HG03342 (cell line): ENCODE results near the gene CHFR.
"Not testable (repeated sequence)": the region's sequence is repeated elsewhere in the genome, so short reads cannot be mapped to it uniquely, and the experiment has no call there.

Experiments used
- ATAC-seq: cut with Tn5 transposase; IDR thresholded peaks from one replicate; pipeline ENCODE4 v1.9.1; 2021; ENCODE audit warnings: mild to moderate bottlenecking, moderate library complexity; ENCODE audit not compliant: unreplicated experiment

The CHFR gene, protein sequence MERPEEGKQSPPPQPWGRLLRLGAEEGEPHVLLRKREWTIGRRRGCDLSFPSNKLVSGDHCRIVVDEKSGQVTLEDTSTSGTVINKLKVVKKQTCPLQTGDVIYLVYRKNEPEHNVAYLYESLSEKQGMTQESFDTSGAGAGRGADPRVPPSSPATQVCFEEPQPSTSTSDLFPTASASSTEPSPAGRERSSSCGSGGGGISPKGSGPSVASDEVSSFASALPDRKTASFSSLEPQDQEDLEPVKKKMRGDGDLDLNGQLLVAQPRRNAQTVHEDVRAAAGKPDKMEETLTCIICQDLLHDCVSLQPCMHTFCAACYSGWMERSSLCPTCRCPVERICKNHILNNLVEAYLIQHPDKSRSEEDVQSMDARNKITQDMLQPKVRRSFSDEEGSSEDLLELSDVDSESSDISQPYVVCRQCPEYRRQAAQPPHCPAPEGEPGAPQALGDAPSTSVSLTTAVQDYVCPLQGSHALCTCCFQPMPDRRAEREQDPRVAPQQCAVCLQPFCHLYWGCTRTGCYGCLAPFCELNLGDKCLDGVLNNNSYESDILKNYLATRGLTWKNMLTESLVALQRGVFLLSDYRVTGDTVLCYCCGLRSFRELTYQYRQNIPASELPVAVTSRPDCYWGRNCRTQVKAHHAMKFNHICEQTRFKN

DNA sequence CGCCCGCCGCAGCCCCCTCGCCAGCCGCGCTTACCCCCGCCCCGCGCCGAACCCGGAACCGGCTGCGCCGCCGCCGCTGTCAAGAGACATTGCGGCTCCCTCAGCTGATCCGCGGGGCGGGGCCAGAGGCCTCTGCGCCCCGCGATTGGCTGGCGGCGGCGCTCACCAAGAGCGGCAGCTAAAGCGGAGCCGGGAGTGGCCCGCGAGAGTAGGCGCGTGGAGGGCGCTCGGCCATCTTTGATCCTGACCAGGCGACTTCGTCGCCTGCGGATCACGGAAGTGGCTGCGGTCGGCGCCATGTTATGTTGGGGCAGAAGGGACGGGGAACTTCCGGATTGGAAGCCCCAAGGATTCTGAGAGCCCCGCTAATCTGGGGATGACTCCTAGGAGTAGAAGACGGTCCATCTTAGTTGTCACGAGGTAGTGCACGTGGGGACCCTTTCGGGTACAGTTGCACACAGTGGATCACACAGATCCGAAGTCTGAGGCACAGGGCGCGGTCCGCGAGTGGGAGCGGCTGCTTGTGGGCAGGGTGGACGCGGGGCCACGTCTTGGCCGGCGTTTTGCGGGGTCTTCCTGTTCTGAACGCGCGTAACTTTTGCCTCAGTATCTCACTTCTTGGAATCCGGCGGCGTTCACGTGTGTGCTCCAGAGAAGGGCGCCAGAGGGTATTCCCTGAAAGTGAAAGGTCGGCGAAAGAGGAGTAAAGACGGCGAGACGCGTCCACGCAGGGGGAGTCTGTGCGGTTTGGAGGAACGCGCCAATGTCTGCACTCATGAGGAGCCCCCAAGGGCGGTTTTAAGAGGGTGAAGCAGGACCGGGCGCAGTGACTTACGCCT, at the start of gene CHFR:
Gene CHFR, minus strand, starts transcription at position 93 of the 839 bp plus-strand sequence. CDS start 277 bp downstream, outside the sequence.
- ATAC-seq = peak; percentile 97

DNA sequence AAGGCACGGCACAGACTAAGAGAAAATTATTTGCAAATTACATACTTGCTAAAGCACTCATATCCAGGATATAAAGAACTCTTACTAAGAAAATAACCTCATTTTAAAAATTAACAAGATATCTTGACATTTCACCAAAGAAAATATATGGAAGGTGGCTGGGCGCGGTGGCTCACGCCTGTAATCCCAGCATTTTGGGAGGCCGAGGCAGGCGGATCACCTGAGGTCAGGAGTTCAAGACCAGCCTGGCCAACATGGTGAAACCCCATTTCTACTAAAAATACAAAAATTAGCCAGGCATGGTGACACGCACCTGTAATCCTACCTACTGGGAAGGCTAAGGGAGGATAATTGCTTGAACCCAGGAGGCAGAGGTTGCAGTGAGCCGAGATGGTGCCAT, 49.5 kb upstream of the CHFR start:
- ATAC-seq = not testable (repeated sequence)

DNA sequence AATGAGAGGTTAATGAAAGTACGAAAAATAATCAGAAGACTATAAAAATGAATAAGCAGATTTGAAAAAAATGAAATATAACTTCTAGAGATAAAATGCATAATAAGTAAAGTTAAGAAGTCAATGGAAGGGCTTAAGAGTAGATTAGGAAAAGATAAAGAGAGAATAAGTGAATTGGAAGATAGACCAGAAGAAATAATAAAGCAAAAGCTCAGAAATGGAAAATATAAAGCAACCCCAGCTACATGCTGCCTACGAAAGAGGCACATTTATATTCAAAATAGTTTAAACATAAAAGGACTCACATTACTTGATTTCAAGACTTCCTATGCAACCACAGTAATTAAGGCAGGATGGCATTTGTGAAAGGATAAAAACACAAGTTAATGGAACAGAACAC, 48.8 kb upstream of the CHFR start:
- no peak for ATAC-seq

DNA sequence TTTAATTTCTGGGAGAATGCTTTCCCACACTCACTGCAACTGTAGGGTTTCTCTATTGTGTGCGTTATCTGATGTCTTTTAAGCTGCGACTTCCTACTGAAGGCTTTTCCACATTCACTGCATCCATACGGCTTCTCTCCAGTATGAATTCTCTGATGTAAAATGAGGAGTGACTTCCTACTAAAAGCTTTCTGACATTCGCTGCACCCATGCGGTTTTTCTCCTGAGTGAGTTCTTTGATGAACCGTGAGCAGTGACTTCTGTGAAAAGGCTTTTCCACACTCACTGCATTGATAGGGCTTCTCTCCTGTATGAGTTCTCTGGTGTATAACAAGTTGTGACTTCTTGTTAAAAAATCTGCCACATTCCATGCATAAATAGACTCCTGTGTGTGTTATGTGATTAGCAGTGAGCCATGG, 39.0 kb upstream of the CHFR start:
- no peak for ATAC-seq

DNA sequence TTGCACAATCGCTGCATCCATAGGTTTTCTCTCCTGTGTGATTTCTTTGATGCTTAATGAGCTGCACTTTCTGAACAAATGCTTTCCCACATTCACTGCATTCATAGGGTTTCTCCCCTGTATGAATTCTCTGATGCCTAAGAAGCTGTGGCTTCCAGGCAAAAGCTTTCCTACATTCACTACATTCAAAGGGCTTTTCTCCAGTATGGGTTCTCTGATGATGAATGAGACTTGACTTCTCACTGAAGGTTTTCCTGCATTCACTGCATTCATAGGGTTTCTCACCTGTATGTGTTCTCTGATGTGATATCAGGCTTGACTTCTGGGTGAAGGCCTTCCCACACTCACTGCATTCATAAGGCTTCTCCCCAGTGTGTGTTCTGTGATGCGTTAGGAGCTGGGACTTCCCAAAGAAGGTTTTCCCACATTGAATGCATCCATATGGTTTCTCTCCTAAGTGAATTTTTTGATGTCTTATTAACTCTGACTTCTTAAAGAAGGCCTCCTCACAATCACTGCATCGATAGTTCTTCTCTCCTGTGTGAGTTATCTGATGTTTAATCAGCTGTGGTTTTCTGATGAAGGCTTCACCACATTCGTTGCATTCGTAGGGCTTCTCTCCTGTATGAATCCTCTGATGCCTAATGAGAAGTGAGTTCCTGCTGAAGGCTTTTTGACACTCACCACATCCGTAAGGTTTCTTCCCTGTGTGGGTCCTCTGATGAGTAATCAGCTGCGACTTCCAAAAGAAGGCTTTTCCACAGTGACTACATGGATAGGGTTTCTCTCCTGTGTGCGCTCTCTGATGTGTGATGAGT, 38.4 kb upstream of the CHFR start:
- no peak for ATAC-seq

DNA sequence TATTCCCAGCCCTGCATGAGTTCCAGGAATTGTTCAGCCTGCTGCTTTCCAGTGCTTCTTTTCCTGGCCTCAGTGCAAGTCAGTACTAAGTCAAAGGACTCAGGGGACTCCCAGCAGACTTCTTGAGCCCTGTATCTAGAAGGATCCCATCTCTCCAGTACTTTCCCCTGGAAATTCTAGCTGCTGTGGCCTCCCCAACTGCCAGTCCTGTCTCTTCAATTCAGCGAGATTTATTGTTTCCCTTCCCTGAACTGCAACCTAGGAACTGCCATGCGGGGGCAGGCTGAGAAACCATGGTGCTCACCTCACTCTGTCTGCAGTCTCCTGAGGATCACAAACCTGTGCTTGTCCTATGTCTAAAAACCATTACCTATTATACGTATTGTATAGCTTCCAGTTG, 37.0 kb upstream of the CHFR start:
- ATAC-seq = no peak

DNA sequence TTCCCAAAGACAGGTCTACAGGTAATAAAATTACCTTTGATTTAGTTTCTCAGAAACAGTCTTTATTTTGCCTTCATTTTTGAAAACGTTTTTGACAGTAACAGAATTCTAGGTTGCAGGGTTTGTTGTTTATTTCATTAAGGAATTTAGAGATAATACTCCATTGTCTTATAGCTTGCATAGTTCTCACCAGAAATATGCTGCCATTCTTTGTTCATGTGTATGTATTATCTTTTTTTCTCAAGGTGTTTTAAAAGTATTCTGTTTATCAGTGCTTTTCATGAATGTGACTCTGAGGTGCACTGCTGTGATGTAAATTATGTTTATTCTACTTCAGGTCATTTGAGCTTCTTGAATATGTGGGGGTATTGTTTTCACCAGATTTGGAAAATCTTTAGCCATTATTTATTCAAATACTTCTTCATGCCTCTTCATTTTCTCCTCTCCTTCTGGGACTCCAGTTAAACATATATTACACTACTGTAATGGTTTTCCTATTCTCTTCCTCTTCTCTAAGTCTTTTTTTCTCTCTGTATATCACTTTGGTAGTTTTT, 36.0 kb upstream of the CHFR start:
- no peak for ATAC-seq

DNA sequence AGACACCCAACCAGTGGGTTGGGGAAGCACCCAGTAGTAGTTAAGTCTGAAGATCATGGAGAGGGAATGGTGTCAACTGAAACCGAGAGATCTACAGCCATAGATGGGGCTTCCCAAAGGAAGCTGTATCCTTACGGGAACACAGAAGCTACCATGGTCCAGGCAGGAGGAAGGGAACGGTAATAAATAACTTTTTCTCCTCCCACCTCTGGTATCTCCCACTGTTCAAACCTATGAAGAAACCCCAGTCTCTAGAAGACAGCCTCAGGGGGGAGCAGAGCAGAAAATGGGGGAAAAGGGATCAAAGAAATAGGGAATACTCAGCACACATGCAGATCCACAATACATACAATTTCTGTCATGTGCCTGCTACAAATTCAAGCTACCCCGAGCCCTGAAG, 35.3 kb upstream of the CHFR start:
- no peak for ATAC-seq

DNA sequence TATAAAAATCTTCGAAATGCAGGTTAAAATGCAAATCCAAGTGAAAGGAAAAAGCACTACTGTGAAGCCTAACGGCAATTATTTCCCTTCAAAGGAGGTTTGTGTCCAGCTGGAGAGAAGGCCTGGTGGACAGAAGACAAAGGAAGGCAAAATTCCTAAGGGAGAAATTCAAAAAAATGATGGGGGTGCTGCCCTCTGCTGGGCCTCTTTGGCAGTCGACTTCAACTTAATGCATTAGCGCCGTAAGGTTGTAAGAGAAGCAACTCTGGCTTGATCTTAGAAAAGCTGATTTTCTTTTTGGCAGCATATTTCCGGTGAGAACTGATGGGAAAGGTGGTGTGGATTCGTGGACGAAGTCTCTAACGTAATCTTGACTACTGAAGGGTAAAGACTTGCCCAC, 34.3 kb upstream of the CHFR start:
- no peak for ATAC-seq

DNA sequence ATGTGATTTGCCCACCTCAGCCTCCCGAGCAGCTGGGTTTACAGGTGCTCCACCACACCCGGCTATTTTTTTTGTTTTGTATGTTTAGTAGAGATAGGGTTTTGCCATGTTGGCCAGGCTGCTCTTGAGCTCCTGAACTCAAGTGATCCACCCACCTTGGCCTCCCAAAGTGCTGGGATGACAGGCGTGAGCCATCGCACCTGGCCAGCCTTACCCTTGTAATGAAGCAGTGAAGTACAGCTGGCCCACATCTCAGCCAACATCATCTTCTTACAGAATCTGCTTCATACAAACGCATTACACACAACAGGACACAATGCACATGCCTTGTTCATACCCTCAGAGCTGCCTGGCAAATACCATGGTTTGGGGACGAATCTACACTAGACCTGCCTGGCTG, 31.3 kb upstream of the CHFR start:
- ATAC-seq = no peak

DNA sequence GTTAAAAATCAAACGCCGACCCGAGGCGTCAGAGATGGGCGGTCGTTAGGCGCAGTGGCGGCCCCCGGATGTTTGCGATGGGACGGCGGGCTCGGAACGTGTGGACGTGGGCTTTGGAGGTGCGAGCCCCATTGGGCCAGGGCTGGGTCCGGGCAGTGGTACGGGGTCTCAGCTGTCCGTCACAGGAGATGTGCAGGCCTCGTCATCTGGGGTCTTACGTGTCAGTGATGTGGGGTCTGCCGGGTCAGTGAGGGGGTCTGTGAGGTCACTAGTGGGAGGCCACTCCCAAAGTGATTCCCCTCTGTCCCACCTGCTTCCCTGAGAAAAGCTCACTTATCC, 21.6 kb upstream of the CHFR start:
- no peak for ATAC-seq

DNA sequence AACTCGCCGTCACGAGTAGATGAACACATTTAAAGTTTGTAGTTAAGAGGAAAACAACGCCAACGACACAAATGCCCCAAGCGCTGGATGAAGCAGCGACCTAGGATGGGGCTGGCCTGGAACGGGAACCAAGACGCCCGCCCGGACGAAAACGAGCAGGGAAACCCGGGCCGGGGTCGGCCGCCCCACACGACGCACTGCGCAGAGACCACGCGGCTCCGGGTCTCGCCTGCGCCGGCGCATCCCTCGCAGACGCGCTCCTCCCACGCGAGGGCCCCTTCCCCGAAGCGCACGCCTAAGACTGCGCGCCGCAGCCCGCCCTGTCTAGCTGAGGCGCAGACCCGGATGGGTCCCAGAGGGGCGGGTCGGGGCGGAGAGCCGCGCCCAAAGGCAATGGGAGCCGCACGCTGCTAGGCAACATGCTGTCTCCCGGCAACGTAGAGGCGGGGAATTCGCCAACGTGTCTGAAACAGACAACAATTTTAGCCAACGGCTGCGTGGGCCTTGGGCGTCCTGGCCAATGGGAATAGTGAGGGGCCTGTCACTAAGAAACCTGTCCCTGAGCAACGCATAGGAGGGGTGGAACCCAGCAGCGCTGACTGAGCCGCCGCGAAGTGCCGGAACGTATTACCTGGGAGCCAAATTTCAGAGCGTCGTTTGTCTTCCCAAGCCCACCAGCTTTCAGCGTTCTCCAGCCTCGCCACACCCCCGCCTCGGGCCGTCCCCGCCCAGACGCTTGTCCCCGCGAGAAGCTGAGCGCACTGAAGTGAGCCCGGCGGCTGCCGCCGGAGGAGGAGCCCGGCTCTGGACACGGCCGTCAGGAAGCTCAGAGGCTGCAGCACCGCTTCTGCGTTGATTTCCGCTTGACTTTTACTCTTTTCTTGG, 21.0 kb upstream of the CHFR start:
- peak; percentile 94 for ATAC-seq

DNA sequence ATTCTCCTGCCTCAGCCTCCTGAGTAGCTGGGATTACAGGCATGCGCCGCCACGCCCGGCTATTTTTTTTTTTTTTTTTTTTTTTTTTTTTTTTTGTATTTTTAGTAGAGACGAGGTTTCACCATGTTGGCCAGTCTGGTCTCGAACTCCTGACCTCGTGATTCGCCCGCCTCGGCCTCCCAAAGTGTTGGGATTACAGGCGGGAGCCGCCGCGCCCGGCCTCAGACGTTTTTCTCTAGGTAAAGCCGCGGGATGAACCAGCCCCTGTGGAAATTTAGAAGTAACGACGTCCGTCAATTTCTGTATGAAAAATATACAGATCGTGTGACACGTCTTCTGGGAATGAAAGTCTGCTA, 20.4 kb upstream of the CHFR start:
- not testable (repeated sequence) for ATAC-seq

DNA sequence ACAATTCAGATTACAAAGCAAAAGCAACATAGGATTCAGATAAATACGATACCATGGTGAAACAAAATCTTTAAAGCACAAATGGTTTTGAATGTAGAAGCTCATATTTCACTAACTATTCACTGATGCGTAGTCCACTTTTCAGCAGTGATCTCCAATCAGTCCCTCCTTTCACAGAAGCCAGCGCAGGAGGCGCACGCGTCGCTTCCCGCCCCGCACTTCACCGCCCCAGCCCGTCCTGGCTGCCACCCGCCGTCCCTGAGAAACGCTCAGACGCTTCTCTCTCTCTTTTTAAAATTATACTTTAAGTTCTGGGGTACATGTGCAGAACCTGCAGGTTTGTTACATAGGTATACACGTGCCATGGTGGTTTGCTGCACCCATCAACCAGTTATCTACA, 19.8 kb upstream of the CHFR start:
- no peak for ATAC-seq

DNA sequence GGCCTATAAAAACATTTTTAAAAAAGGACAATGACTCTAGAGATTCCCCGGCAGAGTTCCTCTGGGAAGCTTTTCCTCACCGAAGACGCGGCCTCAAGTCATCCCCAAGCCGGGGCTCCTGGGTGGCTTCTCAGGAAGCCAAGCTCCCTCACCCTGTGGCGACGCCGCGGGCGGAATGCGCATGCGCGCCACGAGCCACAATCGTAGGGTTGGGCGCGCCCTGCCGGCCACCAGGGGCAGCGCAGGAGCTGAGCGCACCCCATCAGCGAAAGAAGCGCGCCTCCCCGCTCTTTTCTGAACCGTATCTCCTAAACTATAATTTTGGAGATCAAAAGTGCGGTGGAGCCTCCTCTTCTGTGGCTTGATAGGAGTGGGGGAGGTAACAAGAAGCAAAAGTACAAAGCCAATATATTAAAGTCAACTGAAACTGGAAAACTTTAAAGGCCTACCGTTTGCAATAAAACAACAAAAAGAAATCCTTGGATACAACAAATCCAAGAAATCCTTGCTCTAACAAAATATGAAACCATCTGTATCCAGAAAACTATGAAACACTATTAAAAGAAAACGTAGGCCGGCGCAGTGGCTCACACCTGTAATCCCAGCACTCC, 17.4 kb upstream of the CHFR start:
- ATAC-seq = no peak

DNA sequence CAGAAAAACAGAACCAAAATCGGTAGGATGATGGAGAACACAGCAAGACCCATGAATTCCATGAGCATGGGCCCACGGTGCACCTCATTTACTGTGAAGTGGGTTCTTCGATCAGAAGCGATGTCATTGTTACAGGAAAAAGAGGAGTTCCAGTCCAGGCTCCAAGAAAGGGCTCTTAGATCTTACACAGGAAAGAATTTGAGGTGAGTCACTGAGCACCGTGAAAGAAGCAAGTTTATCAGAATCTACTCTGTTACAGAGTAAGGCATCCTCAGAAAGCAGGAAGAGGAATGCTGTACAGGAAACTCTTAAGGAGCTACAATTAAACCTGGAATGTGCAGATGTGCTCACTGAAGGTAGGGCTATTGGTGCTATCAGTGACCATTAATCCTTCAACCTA, 11.6 kb upstream of the CHFR start:
- ATAC-seq = no peak

DNA sequence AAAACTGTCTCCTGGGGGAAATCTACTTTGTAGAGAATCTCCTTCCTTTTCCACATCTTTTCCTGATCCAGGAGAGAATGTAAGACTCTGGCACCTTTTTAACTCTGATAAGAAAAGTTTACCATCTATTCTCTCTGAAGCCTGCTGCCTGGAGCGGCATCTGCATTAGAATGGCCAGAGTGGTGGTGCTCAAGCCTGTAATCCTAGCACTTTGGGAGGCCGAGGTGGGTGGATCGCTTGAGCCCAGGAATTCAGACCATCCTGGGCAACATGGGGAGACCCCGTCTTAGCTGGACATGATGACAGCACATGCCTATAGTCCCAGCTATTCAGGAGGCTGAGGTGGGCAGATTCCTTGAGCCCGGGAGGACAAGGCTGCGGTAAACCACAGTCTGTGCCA, 1.4 kb upstream of the CHFR start:
- no peak for ATAC-seq

DNA sequence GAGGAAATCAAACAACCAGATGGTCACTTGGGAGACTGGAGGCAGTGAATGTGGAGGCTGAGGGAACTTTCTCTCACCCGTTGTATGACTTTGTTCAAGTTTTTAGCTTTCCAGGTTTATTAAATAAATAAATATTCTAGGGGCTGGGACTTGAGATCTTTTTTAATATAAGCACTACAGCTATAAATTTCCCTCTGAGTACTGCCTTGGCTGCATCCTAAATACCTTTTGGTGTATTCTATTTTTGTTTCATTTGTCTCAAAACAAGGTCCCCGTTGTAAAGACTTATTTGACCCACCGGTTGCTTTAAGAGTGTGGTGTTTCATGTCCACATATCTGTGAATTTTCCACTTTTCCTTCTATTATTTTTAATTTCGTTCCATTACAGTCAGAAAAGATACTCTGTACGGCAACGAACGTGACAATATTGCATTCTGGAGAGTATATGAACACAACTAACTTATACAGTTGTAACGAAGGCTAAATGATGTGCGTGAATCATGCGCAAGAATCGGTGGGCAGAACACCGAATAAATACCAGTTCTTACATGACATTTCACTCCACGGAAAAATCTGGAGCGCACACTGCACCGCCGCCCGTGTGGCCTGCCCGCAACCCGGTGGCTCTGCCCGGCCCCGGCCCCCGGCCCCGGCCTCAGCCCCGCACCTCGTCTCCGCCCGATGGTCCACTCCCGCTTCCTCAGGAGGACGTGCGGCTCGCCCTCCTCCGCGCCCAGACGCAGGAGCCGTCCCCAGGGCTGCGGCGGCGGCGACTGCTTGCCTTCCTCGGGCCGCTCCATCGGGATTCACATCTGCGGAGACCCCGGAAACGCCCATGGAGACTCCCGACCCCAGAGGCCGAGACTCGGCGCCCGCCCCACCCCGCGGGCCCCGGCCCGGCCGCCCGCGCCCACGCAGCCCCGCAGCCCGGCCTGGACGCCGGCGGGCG, 602 bp downstream of the CHFR start:
- peak; percentile 21 for ATAC-seq
